Activated gamma-delta T cell treated with anti-CD3 and anti-CD28 coated beads, Interleukin-2, amount 50 U/mL, for 16 hours (primary cell): ENCODE data around the gene MLH3.
"Not testable (repeated sequence)": the region's sequence is repeated elsewhere in the genome, so short reads cannot be mapped to it uniquely, and the experiment has no call there.

Experiments
- DNase-seq: peaks from one replicate; pipeline ENCODE4 v3.0.0-alpha.2; 2020; ENCODE audit warnings: low read depth

Gene MLH3

GRCh38 chr14:75050852-75051555 is at the start of gene MLH3:
MLH3 (minus strand) TSS chr14:75051467; CDS start chr14:75049655, 1,812 bp downstream.
- DNase-seq = peak; percentile 69

DNA sequence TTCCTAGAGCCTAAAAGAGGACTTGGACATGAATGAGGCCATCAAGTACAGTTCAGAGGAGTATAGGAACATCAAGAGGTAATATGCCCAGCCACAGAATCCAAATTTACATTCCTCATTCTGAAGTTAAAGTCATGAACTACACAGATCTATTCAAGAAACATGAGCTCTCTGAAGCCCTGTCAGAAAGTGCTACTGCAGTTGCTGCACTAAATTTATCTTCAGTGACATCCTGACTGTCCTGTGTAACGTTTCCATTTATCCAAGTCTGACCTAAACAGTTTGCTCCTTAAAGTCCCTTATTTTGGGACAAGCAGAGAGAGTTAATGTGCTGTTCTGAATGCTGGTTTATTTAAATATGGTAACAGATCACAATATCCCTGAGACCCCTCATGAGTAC is 47.4 kb upstream of the MLH3 start:
- no peak for DNase-seq

DNA sequence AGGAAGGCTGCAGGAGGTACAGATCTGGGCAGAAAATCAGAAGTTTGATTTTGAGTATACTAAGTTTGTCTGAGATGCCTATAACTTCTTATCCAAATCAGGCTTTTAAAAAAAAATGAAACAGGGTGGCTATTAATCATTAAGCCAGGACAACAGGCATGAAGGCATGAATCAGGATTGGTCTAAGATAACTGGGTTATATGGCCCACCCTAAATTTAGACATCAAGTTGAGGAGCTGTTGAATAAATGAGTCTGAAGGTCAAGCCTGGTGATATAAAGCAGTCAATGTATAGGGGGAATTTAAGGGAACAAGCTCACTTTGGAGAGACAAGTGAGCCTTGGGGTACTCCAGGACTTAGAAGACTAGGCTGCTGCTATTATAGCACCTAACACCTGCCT is 46.9 kb upstream of the MLH3 start:
- no peak for DNase-seq

DNA sequence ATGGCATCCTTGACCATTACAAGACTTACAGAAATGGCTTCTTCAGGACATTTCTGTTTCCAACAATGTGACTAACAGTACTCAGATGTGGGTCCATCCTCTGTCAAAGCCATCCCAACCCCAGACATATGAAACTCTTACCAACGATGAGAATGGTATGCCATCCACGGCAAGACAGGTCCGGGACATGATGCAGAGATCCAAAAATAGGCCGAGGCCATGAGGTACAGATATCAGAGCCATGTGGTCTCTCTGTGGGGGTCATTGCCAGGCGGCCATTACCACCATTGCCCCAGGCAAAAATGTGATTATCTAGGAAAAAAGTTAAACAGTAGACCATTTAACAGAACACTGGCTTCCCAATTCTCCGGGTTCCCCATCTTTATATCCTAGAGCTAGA is 45.7 kb upstream of the MLH3 start:
- DNase-seq = no peak

DNA sequence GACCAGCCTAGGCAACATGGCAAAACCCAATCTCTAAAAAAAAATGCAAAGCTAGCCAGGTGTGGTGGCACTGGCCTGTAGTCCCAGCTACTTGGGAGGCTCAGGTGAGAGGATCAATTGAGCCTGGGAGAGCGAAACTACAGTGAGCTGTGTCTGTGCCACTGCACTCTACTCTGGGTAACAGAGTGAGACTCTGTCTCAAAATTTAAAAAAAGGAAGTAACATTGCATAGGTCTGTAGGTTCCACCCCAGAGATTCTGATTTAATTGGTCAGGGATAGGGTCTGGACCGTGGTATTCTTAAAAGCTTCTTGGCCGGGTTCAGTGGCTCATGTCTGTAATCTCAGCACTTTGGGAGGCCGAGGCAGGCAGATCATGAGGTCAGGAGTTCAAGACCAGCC is 44.4 kb upstream of the MLH3 start:
- DNase-seq = no peak

DNA sequence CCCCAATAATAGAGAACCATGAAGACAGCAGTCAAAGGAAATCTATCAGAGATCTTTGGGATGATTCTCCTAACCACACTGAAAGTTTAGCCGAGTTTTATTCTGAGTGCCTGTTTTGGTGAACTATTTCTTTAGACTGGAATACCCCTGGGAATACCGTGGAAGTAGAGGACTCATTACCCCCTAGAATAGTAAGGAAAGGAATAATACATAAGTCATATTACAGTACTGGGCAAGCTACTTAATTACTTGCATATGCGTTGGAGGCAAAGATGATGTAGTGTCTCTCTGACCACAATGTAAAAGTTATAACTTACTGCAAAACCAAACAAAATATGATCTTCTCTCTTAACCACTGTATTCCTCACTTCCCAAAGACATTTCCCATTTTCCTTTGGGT is 43.6 kb upstream of the MLH3 start:
- no peak for DNase-seq

- no peak for DNase-seq
These were observed 41.4 kb upstream of the MLH3 start for GRCh38 chr14:75092698-75093097.

DNA sequence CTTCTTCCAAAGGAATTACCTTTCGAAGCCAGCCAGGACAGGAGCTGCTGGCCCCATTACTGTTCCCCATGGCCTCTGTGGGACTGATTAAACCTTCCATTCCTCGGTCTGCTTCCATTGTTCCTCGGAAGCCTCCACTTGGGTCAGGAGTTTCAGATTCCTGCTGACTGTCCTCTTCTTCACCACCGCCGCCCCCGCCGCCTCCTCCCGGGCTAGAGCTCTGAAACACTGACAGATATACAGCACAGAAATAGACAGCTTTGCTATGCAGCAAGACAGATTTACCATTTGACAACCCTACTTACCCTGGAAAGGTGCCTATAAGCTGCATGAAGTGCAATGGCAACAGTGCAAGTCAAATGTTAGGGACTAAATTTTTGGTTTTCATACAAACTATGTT is 40.0 kb upstream of the MLH3 start:
- DNase-seq = no peak

GRCh38 chr14:75090353-75090752 is 39.1 kb upstream of the MLH3 start:
- no peak for DNase-seq

DNA sequence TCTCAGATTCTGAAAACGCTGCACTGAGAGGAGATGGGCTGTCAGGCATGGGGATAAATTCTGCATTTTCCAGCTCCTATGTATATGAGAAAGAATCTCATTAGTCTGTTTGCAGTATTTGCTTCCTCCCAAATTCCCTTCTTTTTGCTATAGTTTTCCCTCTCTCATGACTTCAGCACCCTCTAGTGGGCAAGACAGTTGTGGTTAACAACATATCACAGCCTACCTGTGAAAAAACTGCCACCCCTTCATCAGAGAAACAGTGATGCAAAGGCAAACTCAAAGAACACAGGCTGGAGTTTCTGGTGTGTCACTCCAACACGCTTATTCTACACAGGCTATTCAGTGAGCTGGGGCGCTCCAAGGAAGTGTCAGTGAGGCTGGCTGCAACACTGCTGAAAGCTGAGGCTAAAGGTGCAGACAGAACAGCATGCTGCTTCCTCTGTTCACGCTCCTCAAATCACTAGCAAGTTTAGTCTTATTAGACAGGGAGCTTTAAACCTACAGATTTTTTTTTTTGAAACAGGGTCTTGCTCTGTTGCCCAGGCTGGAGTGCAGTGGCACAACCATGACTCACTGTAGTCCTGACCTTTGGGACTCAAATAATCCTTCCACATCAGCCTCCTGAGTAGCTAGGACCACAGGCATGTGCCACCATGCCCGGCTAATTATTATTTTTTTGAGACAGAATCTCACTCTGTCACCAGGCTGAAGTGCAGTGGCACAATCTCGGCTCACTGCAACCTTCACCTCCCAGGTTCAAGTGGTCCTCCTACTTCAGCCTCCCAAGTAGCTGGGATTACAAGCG is 37.5 kb upstream of the MLH3 start:
- no peak for DNase-seq

DNA sequence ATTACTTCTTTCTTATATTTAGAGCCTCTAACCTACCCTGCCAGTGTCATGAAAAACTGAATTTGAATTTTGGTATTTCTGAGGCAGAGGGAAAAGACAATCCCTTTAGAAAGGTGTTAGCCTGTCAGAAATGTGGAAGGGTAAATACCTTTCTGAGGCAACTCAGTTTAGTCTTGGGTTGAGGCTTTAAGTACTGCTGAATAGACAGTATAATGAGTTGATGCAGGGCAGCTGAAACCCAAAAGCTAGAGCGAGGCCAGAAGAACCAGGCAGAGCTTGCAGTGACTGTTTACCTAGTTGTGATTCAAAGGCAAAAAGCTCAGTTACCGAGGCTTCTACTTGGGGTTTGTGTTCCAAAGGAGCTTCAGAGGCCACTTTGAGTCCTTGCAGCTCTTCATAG is 36.9 kb upstream of the MLH3 start:
- DNase-seq = no peak

DNA sequence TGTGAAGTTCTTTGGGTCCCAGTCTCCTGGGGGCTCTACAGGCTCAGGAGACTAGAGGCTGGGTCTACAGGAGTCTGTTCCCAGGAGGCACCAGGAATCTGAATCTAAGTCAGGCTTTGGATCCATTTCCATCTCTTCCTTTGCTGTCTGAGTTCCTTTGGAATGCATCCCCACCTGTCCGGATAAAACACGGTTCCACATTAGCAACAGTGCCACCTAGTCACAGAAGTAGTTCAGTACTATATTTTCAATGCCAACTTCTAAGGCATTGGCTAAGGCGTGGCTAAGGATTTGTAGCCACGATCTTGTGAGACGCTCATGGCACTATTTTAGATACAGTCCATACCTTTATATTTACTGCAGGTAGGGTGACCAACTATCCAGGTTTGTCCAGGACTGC is 33.2 kb upstream of the MLH3 start:
- DNase-seq = no peak

GRCh38 chr14:75083271-75083670 is 32.0 kb upstream of the MLH3 start:
- DNase-seq = no peak

GRCh38 chr14:75081660-75082229 is 30.5 kb upstream of the MLH3 start:
- no peak for DNase-seq

DNA sequence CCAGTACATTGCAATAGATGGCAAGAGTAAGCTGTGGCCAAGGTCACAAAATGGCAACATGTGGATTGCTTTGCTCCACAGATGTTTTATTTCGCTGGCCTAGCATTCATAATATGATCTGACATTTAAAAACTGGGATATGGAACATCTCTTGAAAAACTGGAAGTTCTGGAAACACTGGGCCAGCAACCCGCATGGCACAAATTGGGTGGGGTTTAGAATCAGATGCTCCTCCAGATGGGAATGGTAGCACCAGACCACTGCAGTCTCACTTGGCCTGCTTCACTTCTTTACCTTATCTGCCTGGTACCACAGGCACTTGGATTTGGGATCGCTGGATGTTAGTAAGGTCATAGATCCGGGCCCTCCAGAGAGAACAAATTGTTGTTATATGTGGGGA is 28.3 kb upstream of the MLH3 start:
- DNase-seq = no peak

DNA sequence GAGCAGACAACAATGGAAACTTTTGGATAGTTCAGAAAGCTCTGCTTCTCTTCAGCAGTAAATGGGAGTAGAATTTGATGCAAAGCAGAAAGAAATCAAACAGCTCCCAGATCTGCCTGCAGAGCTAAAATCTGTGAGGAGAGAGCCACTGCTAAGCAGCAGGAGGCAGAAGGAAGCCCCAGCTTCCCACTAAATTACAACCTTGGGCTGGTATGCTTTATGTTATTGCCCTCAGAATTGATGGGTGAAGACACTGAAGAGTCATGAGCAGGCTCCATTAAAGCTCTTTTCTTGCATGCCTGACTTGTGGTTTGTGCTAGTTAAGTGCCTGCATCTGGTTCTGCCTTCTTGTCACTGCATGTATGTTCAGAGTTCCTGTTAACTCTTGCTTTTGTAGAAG is 26.5 kb upstream of the MLH3 start:
- no peak for DNase-seq

DNA sequence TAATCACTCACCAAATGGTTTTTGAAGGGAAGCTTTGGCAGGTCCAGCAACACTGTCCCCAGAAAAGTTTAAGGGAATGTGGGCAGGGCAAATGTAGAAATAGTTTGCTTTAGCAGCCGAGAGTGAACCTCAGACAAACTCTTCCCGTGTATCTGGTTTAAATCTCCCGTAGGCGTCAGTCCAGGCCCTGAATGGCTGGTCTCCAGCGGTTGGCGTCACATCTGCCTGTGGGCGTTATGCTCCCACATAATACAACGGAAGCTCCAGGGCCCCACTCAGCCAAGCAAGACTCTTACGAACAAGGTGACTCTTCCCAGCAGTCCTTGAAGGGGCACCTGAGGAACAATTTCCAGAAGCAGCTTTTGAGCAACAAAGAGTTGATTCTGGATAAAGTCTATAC is 19.1 kb upstream of the MLH3 start:
- DNase-seq = no peak

DNA sequence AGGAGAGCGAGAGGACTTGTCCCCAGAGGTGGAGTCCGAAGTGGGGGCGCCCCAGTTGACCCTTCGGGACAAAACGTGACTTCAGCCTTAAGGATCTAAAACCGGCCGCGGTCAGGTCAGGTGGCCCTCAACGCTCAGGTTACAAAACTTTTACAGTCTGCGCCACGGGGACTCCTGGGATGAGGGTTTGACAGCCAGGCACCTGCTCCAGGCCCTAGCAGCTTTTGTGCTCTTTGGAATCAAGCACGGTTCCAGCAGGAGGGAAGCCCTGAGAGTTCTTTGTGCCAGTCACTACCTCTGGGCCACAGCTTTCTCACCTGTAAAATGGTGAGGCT is 18.5 kb upstream of the MLH3 start:
- no peak for DNase-seq

GRCh38 chr14:75069121-75069810 is 18.0 kb upstream of the MLH3 start, which contains the start of gene ZC2HC1C:
ZC2HC1C (plus strand) TSS chr14:75069641; CDS start chr14:75070574, 933 bp downstream.
- peak; percentile 20 for DNase-seq

DNA sequence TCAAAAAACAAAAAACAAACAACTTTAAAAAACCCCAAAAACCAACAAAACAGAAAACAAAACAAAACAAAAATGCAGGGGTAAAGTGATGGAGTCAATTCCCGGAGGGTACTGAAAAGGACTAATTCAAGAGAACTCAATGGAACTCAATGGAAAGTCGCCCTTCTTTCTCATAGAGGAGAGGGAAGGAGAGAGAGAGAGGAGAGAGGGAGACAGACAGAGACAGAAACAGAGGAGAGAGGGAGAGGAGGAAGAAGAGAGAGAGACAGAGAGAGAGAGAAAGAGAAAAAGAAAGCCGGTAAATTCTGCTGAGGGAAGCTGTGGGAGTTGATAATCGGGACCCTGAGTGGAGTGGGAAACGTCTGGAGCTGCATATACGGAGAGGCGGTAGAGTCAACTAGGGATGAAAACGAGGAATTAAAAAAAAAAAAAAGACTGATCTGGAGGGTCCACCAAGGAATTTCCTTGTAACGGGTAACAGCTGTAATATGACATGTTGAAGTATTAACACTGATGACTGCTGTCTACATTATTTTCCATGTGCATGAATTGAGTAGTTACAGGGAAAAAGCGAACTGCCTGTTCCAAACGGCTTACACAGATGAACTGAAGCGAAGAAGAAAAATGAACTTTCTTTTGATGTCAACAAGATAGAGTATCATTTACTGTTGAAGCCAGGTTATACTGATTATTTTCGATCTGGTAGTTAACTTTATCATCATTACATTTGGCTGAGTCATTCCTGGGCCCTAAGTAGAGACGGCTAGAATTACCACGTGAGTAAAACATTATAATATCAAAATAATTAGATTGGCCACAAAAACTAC is 17.2 kb upstream of the MLH3 start:
- no peak for DNase-seq

DNA sequence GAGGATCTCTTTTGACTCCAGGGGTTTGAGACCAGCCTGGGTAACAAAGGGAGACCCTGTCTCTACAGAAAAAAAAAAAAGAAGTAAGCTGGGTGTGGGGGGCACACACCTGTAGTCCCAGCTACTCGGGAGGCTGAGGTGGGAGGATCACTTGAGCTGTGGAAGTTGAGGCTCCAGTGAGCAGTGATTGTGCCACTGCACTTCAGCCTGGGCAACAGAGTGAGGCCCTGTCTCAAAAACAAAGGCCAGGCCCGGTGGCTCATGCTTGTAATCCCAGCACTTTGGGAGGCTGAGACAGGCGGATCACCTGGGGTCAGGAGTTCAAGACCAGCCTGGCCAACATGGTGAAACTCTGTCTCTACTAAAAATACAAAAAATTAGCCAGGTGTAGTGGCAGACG is 16.5 kb upstream of the MLH3 start:
- DNase-seq = not testable (repeated sequence)

DNA sequence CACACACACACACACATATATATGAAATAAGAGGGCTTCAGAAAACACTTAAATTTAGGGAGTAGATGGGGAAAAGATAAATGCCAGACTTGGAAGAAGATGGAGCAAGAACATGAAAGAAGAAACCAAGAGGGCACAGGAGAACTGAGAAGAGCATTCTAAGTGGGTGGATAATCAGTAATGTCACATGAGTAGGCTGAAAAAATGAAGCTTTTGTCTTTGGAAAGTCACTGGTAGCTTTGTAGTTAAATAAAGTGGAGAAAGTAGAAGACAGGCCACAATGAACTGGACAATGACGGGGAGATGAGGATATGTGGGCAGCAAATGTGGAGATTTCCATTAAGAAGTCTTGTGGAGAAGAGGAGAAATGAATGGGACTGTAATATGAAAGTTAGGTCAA is 15.9 kb upstream of the MLH3 start:
- DNase-seq = no peak
